NCI-H2081 (cell line): ENCODE data around the gene AHRR.
"Not testable (repeated sequence)": the region's sequence is repeated elsewhere in the genome, so short reads cannot be mapped to it uniquely, and the experiment has no call there.

Experiments used
- DNase-seq, 2 experiments: peaks; one replicate each; lab custom pipeline; 2025; lab: John Stamatoyannopoulos, UW

The AHRR gene

GRCh38 chr5:305459-305858 lies 16.1 kb upstream of the AHRR start:
- DNase-seq = no peak

- no peak for DNase-seq
These were observed 15.3 kb upstream of the AHRR start for GRCh38 chr5:306011-306805.

- DNase-seq = no peak
These were observed 14.2 kb upstream of the AHRR start for GRCh38 chr5:307306-307705.

- DNase-seq = no peak
These were observed 13.5 kb upstream of the AHRR start for GRCh38 chr5:307794-308579.

GRCh38 chr5:308672-309271 lies 12.7 kb upstream of the AHRR start:
- DNase-seq = no peak

GRCh38 chr5:309831-310230 lies 11.7 kb upstream of the AHRR start:
- not testable (repeated sequence) for DNase-seq

GRCh38 chr5:310516-310915 lies 11.0 kb upstream of the AHRR start:
- no peak for DNase-seq

GRCh38 chr5:310941-311434 lies 10.5 kb upstream of the AHRR start:
- DNase-seq = no peak

- DNase-seq = no peak
These were observed 9.6 kb upstream of the AHRR start for GRCh38 chr5:311963-312362.

- no peak for DNase-seq
These were observed 8.7 kb upstream of the AHRR start for GRCh38 chr5:312845-313244.

- DNase-seq = no peak
These were observed 8.2 kb upstream of the AHRR start for GRCh38 chr5:313265-313664.

- no peak for DNase-seq
These were observed 7.6 kb upstream of the AHRR start for GRCh38 chr5:313806-314376.

GRCh38 chr5:314676-315487 lies 6.6 kb upstream of the AHRR start:
- DNase-seq = no peak

GRCh38 chr5:315488-316209 lies 5.9 kb upstream of the AHRR start:
- DNase-seq = no peak

- no peak for DNase-seq
These were observed 5.1 kb upstream of the AHRR start for GRCh38 chr5:316210-317085.

GRCh38 chr5:317086-317811 lies 4.3 kb upstream of the AHRR start:
- DNase-seq = peak; percentile 87 to 91

- DNase-seq = peak in 1 of 2 experiments; percentile 51
These were observed 3.1 kb upstream of the AHRR start for GRCh38 chr5:318341-318897.

GRCh38 chr5:318931-319601 lies 2.4 kb upstream of the AHRR start:
- no peak for DNase-seq
